Muscle layer of colon (tissue), 2 donors: ENCODE results near the gene COPS9.

ENCODE experiments used
- H3K27ac ChIP-seq: one replicate; pipeline ENCODE4 v1.7.0; 2013; ENCODE audit warnings: low read depth, mild to moderate bottlenecking, low read length, moderate library complexity
- H3K27me3 ChIP-seq, 2 donors: one replicate each; pipeline ENCODE4 v1.7.0; 2013; ENCODE audit warnings: low read length in 2 of 2, mild to moderate bottlenecking in 2 of 2; ENCODE audit not compliant: insufficient read depth in 2 of 2, control insufficient read depth in 1 of 2
- H3K36me3 ChIP-seq: one replicate; pipeline ENCODE4 v1.7.0; 2013; ENCODE audit warnings: mild to moderate bottlenecking, low read length; ENCODE audit not compliant: insufficient read depth
- H3K4me1 ChIP-seq: one replicate; pipeline ENCODE4 v1.7.0; 2013; ENCODE audit warnings: mild to moderate bottlenecking, low read length; ENCODE audit not compliant: insufficient read depth
- H3K4me3 ChIP-seq, 2 donors: one replicate each; pipeline ENCODE4 v1.7.0; 2013; ENCODE audit warnings: low read length in 2 of 2, low read depth in 1 of 2, mild to moderate bottlenecking in 1 of 2, moderate library complexity in 1 of 2
- H3K9ac ChIP-seq: one replicate; pipeline ENCODE4 v1.7.0; 2013; ENCODE audit warnings: low read length
- H3K9me3 ChIP-seq: one replicate; pipeline ENCODE4 v1.7.0; 2013; ENCODE audit warnings: mild to moderate bottlenecking, low read length
- donor health status: abdominal sarcoma.
- donor health status: Adenocarcinoma of cecum.

COPS9 gene

GRCh38 chr2:240136013-240136670 is at the start of gene COPS9:
Gene COPS9, minus strand, starts transcription at chr2:240136305. Its CDS starts 21 bp downstream, at chr2:240136284.
- peaks cover 29% of the 10 kb centered on the region for H3K36me3 ChIP-seq
- peak within 1 kb of the TSS; percentile 57 for H3K27ac ChIP-seq
- no peaks in the 10 kb centered on the region for H3K27me3 ChIP-seq
- H3K4me1 ChIP-seq, result peaks cover 13% of the 10 kb centered on the region
- no peaks in the 10 kb centered on the region for H3K9me3 ChIP-seq
- peak within 1 kb of the TSS; percentile 86 for H3K9ac ChIP-seq
- peak within 1 kb of the TSS; percentile 82 to 93 for H3K4me3 ChIP-seq

DNA sequence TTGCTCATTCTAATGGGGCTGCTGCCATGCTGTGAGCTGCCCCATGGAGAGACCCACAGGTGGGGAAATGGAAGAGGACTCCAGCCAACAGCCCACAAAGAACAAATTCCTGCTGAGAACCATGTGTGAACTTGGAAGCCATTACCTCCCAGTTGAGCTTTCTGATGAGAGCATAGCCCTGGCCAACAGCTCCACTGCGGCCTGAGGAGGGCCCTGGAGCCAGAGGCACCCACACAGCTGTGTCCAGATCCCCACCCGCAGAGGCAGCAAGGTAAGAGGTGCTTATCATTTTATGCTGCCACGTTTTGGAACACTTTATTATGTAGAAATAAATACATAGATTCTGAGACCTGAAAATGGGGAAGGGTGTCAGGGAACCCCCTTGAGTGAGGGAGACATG is 48.6 kb upstream of the COPS9 start:
- Histone ChIP-seq H3K9ac (no peak overlapping the region), H3K4me1 (no peaks in the 10 kb centered on the region), H3K9me3 (no peaks in the 10 kb centered on the region), H3K36me3 (no peaks in the 10 kb centered on the region), H3K27ac (no peak overlapping the region), H3K4me3 (no peak overlapping the region), H3K27me3 (peaks cover 0 to 3% of the 10 kb centered on the region in 2 donors)

DNA sequence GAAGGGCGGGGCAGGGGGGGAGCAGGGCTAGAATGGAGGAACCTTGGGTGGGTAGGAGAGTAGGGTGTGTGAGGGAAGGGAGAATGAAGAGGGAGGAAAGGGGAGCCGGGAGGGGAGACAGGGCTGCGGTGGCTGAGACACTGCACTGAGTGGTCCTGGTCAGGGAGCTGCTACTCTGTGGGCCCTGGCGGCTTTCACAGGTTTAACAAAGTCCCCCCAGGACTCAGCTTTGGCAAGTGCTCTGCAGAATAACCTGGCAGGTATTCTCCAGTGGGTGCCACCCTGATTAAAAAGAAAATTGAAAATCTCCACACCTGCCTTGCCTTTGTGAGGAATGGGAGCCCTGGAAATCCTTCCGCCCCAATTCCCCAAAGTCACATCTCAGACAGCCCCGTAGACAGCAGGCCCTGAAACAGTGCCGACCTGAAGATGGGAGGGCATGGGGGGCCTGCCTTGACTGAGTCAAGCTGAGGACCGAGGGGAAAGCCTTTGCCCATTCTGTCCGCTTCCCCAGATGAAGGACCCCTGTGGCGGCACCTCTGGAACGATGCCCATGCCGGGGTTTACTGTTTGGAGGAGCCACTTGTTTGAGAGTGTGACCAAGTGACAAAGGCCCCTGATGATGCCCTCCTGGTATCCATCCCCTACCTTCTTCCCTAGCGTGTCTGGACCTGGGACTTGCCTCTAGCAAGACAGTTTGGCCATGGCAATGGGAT is 47.9 kb upstream of the COPS9 start:
- H3K27me3 ChIP-seq, result peaks cover 0 to 3% of the 10 kb centered on the region in 2 donors
- no peaks in the 10 kb centered on the region for H3K4me1 ChIP-seq
- no peak overlapping the region for H3K27ac ChIP-seq
- no peak overlapping the region for H3K9ac ChIP-seq
- no peaks in the 10 kb centered on the region for H3K36me3 ChIP-seq
- H3K4me3 ChIP-seq, result no peak overlapping the region
- no peaks in the 10 kb centered on the region for H3K9me3 ChIP-seq

DNA sequence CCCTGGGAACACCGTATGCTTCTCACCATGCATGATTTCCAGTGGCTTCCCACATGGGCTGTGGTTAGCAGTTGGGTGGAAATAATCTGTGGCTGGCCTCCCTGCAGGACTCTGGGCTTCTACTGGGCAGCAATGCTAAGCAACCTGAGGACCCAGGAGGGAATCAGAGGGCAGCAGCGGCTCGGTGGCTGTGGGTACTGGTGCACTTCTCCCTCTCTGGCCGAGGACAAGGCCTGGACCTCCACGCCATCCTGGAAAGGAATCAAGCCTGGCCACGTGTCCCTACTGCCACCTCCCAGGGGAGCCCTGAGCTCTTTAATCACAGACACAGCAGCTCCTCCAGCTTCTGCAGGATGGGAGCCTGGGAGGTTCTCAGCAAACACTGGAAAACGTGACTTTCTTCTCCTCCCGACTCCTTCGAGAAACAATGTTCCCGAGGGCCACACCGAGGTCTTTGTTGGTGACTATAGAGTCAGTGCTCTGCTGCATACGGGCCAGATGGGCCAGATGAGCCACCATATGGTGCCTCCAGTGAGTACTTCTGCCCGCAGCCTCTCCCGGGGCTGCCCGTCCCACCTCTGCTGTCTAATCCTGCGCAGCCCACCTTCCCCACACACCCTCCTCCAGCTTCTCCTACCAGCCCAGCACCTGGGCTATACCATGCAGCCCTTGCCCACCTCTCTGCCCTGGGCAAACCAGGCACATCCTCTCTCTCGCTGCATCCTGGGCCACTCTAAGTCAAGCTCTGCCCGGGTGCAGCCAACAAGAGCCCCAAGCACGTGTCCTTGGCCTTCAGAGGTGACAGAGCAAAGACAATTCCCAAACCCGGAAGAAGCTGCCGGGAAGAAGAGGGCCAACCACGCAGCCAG is 47.1 kb upstream of the COPS9 start:
- Histone ChIP-seq H3K36me3 (no peaks in the 10 kb centered on the region), H3K4me3 (no peak overlapping the region), H3K27me3 (peaks cover 0 to 3% of the 10 kb centered on the region in 2 donors)

DNA sequence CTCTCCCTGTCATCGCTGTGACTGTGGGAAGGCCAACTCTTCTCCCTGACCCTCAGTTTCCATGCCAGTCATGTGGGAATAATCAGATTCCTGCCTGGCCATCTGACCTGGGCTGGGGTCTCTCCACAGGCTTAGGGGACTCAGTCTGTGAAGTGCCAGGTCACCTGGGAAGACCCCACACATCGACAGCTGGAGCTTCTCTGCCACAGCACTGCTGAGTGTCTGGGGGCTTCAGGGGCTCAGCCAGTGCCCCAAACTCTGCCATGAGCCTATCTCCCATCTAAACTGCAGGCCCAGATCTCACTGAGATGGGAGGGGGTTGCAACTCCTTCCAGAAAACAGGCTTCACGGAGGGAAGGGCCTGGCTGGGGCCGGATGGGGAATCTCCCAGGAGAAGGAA is 46.4 kb upstream of the COPS9 start:
- no peaks in the 10 kb centered on the region for H3K9me3 ChIP-seq
- H3K4me1 ChIP-seq, result no peaks in the 10 kb centered on the region
- H3K4me3 ChIP-seq, result no peak overlapping the region
- H3K9ac ChIP-seq, result no peak overlapping the region
- H3K27me3 ChIP-seq, result peaks cover 0 to 3% of the 10 kb centered on the region in 2 donors
- H3K27ac ChIP-seq, result no peak overlapping the region
- no peaks in the 10 kb centered on the region for H3K36me3 ChIP-seq

More for the DNA sequence above, 47.1 kb upstream of the COPS9 start:
- H3K4me1 ChIP-seq, result no peaks in the 10 kb centered on the region
- no peaks in the 10 kb centered on the region for H3K9me3 ChIP-seq
- no peak overlapping the region for H3K9ac ChIP-seq
- no peak overlapping the region for H3K27ac ChIP-seq

DNA sequence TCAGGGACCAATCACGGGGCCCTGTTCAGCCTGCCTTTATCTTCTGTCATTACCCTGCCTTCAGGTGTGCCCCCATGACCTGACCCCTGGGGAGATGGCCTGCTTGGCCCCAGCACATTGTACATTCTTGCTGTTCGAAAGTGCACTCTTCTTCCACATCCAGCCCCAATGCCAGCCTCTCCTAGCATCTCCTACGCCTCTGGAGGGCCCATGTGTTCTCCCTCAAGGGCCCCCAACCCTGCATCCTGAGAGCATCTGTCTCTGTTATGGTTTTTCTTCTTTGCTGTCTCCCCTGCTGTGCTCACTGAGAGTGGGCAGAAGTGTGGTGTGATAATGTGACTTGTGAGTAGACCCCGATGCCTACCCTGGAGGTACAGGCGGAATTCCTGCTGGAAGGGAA is 45.9 kb upstream of the COPS9 start:
- Histone ChIP-seq H3K4me3 (no peak overlapping the region), H3K9me3 (no peaks in the 10 kb centered on the region), H3K36me3 (no peaks in the 10 kb centered on the region), H3K27me3 (peaks cover 0 to 3% of the 10 kb centered on the region in 2 donors), H3K4me1 (no peaks in the 10 kb centered on the region), H3K9ac (no peak overlapping the region), H3K27ac (no peak overlapping the region)

DNA sequence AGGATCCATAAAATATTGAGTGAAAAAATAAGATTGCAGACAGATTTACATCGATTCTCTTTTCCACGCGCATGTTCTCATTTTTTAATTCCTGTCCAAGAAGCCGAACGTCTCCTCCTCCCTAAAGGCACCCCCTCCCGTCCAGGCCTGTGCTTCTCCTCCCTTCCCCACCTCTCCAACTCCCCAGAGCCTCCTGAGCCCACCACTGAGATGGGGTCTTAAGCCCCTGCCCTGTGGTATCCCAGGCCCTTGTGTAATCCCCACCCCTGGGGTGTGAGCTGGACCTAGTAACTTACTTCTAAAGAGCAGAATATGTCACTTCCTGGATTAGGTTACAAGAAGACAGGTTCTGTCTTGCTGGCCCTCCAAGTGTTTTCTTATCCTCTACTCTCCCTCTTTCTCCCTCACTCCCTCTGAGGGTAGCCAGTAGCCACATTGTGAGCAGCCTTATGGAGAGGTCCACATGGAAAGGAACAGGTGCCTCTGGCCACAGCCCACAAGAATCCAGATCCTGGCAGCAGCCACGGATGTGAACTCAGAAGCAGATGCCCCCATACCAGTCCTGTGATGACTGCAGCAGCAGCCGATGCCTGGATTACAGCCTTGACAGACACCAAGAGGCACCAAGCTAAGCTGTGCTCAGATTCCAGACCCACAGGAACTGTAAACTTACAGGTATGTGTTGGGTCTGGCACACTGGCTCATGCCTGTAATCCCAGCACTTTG is 44.0 kb upstream of the COPS9 start:
- H3K9me3 ChIP-seq, result no peaks in the 10 kb centered on the region
- peaks cover 0 to 3% of the 10 kb centered on the region in 2 donors for H3K27me3 ChIP-seq
- no peak overlapping the region for H3K4me3 ChIP-seq

GRCh38 chr2:240179186-240179815 is 43.2 kb upstream of the COPS9 start:
- no peaks in the 10 kb centered on the region for H3K36me3 ChIP-seq
- no peaks in the 10 kb centered on the region for H3K9me3 ChIP-seq
- peaks cover 0 to 3% of the 10 kb centered on the region in 2 donors for H3K27me3 ChIP-seq
- H3K4me1 ChIP-seq, result no peaks in the 10 kb centered on the region
- H3K4me3 ChIP-seq, result no peak overlapping the region
- H3K27ac ChIP-seq, result no peak overlapping the region
- H3K9ac ChIP-seq, result no peak overlapping the region

More for the DNA sequence above, 44.0 kb upstream of the COPS9 start:
- H3K4me1 ChIP-seq, result no peaks in the 10 kb centered on the region
- no peaks in the 10 kb centered on the region for H3K36me3 ChIP-seq
- H3K9ac ChIP-seq, result no peak overlapping the region
- H3K27ac ChIP-seq, result no peak overlapping the region

DNA sequence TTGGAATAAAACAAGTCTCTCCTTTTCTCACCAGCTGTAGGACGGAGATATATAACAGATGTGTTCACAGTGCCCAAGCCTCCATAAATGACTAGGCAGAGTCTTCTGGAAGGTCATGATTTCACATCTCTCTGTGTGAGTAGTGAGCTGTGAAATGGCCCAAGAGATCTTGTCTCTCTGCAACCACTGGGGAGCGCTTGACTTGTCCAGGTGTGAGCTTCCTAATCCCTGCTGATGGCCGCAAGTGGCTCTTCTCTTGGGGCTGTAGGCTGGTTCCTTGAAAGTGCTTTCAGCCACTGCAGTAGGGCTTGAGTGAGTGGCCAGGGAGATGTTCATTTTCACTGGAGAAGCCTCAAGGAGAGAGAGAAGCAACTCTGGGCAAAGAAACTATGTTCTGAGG is 42.5 kb upstream of the COPS9 start:
- Histone ChIP-seq H3K4me3 (no peak overlapping the region), H3K9ac (no peak overlapping the region), H3K27me3 (peaks cover 0 to 3% of the 10 kb centered on the region in 2 donors), H3K4me1 (no peaks in the 10 kb centered on the region), H3K27ac (no peak overlapping the region), H3K9me3 (no peaks in the 10 kb centered on the region), H3K36me3 (no peaks in the 10 kb centered on the region)

GRCh38 chr2:240174496-240174895 is 38.4 kb upstream of the COPS9 start:
- Histone ChIP-seq H3K36me3 (no peaks in the 10 kb centered on the region), H3K27me3 (no peaks in the 10 kb centered on the region), H3K4me1 (no peaks in the 10 kb centered on the region), H3K9ac (no peak overlapping the region), H3K9me3 (no peaks in the 10 kb centered on the region), H3K27ac (no peak overlapping the region), H3K4me3 (no peak overlapping the region)
